Subcutaneous abdominal adipose tissue (tissue), 5 donors: ENCODE data around the gene GALNT10.

ENCODE experiments used
- H3K27ac ChIP-seq: one replicate; pipeline ENCODE4 v1.7.0; 2013; ENCODE audit warnings: low read depth, mild to moderate bottlenecking, inconsistent platforms, low read length, moderate library complexity
- H3K27me3 ChIP-seq, 5 donors: one replicate each; pipeline ENCODE4 v1.7.0; 2013; ENCODE audit warnings: low read length in 5 of 5, inconsistent platforms in 1 of 5; ENCODE audit not compliant: control insufficient read depth in 5 of 5, insufficient read depth in 4 of 5
- H3K36me3 ChIP-seq, 5 donors: one replicate each; pipeline ENCODE4 v1.7.0; 2013; ENCODE audit warnings: low read length in 5 of 5; ENCODE audit not compliant: control insufficient read depth in 5 of 5, insufficient read depth in 5 of 5
- H3K4me1 ChIP-seq, 5 donors: one replicate each; pipeline ENCODE4 v1.7.0; 2013; ENCODE audit warnings: low read length in 5 of 5, mild to moderate bottlenecking in 3 of 5, moderate library complexity in 1 of 5; ENCODE audit not compliant: control insufficient read depth in 5 of 5, insufficient read depth in 5 of 5
- H3K4me3 ChIP-seq, 5 donors: one replicate each; pipeline ENCODE4 v1.7.0; 2013; ENCODE audit warnings: low read length in 5 of 5, low read depth in 1 of 5
- H3K9ac ChIP-seq, 5 donors: one replicate each; pipeline ENCODE4 v1.7.0; 2013; ENCODE audit warnings: low read length in 5 of 5, mild to moderate bottlenecking in 4 of 5, moderate library complexity in 3 of 5
- H3K9me3 ChIP-seq, 5 donors: one replicate each; pipeline ENCODE4 v1.7.0; 2013; ENCODE audit warnings: low read length in 5 of 5; ENCODE audit not compliant: control insufficient read depth in 5 of 5
- donor health status: healthy.
- donor health status: healthy.
- donor health status: healthy.
- donor health status: healthy.
- donor health status: healthy.

Gene GALNT10

DNA sequence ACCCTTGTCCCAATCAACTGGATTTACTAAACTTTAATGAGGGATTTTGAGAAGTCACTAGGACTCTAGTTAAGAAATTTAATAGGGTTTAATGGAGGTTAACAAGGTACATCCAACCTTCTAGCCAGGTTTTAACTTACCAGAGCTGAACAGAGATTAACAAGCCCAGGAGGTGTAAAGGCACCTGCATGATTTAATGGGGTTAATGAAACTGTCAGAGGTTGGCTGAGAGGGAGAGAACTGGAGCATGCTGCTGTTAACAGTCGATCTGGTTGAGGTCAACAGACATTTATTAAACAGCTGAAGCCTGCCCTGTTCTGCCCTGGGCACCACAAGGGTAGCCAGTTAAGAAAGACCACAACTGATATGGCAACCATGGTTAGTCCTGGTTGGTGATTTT, 273.9 kb downstream of the GALNT10 start:
- Histone ChIP-seq H3K4me1 (peaks cover 0 to 8% (median under 1%) of the 10 kb centered on the region in 5 donors), H3K27ac (no peak overlapping the region), H3K36me3 (no peaks in the 10 kb centered on the region), H3K9ac (no peak overlapping the region), H3K9me3 (no peaks in the 10 kb centered on the region), H3K4me3 (no peak overlapping the region), H3K27me3 (peaks cover 0 to 15% (median 7%) of the 10 kb centered on the region in 5 donors)

DNA sequence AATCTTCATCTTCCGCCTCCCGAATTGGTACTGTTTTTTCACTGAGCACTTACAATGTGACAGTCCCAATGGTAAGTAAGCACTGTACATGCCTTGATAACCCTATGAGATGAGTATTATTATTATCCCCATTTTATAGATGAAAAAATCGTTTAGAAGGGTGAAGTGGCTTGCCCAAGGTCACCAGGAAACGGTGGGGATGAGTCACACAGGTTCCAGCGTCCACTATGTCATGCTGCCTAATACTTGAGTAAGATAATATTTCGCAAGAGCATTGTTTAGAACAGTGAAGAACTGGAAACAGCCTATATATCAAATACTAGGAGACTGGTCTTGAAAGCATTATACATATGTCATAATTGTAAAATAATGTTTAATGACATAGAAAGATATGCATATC, 274.6 kb downstream of the GALNT10 start:
- Histone ChIP-seq H3K4me1 (peaks cover 0 to 5% (median 0%) of the 10 kb centered on the region in 5 donors), H3K36me3 (no peaks in the 10 kb centered on the region), H3K27ac (no peak overlapping the region), H3K4me3 (no peak overlapping the region), H3K9me3 (no peaks in the 10 kb centered on the region), H3K27me3 (peaks cover 0 to 20% (median 7%) of the 10 kb centered on the region in 5 donors), H3K9ac (no peak overlapping the region)

DNA sequence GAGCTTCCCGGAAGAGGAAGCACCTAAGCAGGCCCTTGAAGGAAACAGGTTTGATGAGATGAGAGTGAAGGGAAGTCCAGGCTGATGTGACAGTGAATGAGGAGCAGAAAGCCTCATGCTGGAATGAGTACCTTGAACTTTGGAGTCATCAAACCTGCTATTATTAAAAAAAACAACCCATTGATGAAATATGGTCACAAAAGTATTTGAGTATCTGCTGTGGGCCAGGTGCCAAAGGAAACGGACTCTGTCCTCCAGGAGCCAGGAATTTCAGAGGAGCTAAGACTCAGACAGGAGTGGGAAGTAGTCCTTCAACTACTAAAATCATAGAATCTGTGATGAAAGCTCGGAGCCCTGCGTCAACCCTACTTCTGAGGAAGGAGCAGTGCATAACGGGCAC, 275.6 kb downstream of the GALNT10 start:
- no peak overlapping the region for H3K9ac ChIP-seq

GRCh38 chr5:154466671-154467070, 276.1 kb downstream of the GALNT10 start:
- Histone ChIP-seq H3K36me3 (no peaks in the 10 kb centered on the region), H3K9me3 (no peaks in the 10 kb centered on the region), H3K4me3 (no peak overlapping the region), H3K27ac (no peak overlapping the region), H3K4me1 (peaks cover 0 to 4% (median 0%) of the 10 kb centered on the region in 5 donors), H3K9ac (no peak overlapping the region), H3K27me3 (peaks cover 8 to 34% (median 16%) of the 10 kb centered on the region in 5 donors)

More for the DNA sequence above, 275.6 kb downstream of the GALNT10 start:
- Histone ChIP-seq H3K9me3 (no peaks in the 10 kb centered on the region), H3K4me1 (peaks cover 0 to 3% (median 0%) of the 10 kb centered on the region in 5 donors), H3K27ac (no peak overlapping the region), H3K36me3 (no peaks in the 10 kb centered on the region), H3K4me3 (no peak overlapping the region), H3K27me3 (peaks cover 3 to 29% (median 11%) of the 10 kb centered on the region in 5 donors)

- Histone ChIP-seq H3K27ac (no peak overlapping the region), H3K27me3 (peaks cover 11 to 46% (median 23%) of the 10 kb centered on the region in 5 donors)
These were observed 277.3 kb downstream of the GALNT10 start for GRCh38 chr5:154467655-154468354.

DNA sequence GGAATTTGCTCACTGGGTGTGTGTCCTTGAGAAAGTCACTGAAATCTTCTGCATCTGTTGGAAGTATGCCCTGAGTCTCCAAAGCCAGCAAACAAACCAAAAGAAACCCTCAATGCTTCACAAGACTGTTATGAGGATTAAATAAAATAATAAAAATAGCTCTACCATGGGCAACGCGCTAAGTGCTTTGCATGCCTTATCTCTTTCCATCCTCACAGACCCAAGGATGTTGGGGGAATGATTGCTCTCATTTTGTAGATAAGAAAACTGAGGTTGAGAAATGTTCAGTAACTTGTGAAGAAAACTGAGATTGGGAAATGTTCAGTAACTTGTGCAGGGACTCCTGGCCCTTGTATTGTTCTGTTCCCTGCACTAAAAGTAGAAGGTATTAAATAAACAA, 279.6 kb downstream of the GALNT10 start:
- peaks cover 0 to 19% (median 17%) of the 10 kb centered on the region in 5 donors for H3K4me1 ChIP-seq
- no peaks in the 10 kb centered on the region for H3K9me3 ChIP-seq
- H3K36me3 ChIP-seq: no peaks in the 10 kb centered on the region
- H3K27ac ChIP-seq: no peak overlapping the region
- no peak overlapping the region for H3K9ac ChIP-seq
- no peak overlapping the region for H3K4me3 ChIP-seq
- H3K27me3 ChIP-seq: peaks cover 35 to 69% (median 46%) of the 10 kb centered on the region in 5 donors

More at GRCh38 chr5:154467655-154468354, 277.3 kb downstream of the GALNT10 start:
- Histone ChIP-seq H3K9me3 (no peaks in the 10 kb centered on the region), H3K9ac (no peak overlapping the region), H3K4me1 (peaks cover 0 to 4% (median 0%) of the 10 kb centered on the region in 5 donors), H3K4me3 (no peak overlapping the region), H3K36me3 (no peaks in the 10 kb centered on the region)
